ENCODE measurements around the gene SNX10.
"Not testable (repeated sequence)": the region's sequence is repeated elsewhere in the genome, so short reads cannot be mapped to it uniquely, and the experiment has no call there.

The SNX10 gene

DNA sequence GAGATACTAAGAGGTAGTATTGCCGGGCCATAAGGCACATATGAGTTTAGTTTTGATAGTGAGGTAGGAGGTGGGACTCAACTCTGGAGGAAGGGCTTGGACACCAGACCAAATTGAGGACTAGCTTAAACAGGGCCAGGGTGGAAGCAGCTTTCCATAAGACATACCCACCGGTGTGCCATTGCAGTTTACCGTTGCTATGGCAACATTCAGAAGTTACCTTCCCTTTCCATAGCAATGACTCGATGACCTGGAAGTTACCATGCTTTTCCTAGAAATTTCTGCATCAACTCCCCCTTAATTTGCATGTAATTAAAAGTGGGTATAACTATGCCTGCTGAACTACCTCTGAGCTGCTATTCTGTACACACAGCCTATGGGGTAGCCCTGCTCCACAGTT lies 10.9 kb upstream of the SNX10 start:
- Histone ChIP-seq H3K18ac (ENCODE audit: low read length) (no peak overlapping the region), H2BK15ac (replicated peaks; ENCODE audit: low read depth) (no peak overlapping the region), H3K23ac (ENCODE audit: low read length) (no peak overlapping the region), H3K27me3 (ENCODE audit: insufficient read depth, low read length, poor library complexity) (no peaks in the 10 kb centered on the region), H4K5ac (ENCODE audit: low read length) (no peak overlapping the region), H3K4me2 (ENCODE audit: low read length) (no peak overlapping the region), H4K8ac (ENCODE audit: low read depth, low read length) (no peak overlapping the region), H2BK120ac (ENCODE audit: low read depth, low read length) (no peak overlapping the region), H3K4me3 (ENCODE audit: low read length) (no peak overlapping the region), H3K79me2 (ENCODE audit: control insufficient read depth, insufficient read depth, low read length) (no peaks in the 10 kb centered on the region), H3K79me1 (ENCODE audit: low read length) (no peaks in the 10 kb centered on the region), H3K4ac (ENCODE audit: low read depth, low read length) (no peak overlapping the region), H3K9ac (ENCODE audit: low read length) (no peak overlapping the region), H2AK5ac (ENCODE audit: low read length) (no peak overlapping the region), H3K27ac (ENCODE audit: low read depth, low read length) (no peak overlapping the region), H2BK5ac (ENCODE audit: low read length) (no peak overlapping the region), H3K56ac (ENCODE audit: low read length) (no peak overlapping the region), H3K36me3 (ENCODE audit: control insufficient read depth, insufficient read depth, low read length) (no peaks in the 10 kb centered on the region), H3K4me1 (ENCODE audit: control insufficient read depth, low read depth, low read length) (no peaks in the 10 kb centered on the region)
- no CpG with 5 or more reads among the region's 4 CpGs for WGBS (ENCODE audit: extremely low coverage, insufficient coverage, low lambda C conversion rate)
- peak; percentile 23 for DNase-seq

DNA sequence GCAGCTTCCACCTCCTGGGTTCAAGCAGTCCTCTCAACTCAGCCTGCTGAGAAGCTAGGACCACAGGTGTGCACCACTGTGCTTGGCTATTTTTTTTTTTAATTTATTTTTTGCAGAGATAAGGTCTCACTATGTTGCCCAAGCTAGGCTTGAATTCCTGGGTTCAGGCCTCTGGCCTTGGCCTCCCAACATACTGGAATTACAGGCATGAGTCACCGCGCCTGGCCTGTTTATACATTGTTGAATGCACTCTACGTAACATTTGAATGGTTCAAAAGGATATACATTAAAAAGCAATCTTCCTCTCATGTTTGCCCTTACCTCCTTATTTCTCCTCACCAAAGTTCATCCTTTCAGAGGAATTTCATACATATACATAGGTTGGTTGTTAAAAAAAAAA lies 7.2 kb upstream of the SNX10 start:
- no CpG with 5 or more reads among the region's 3 CpGs for WGBS (ENCODE audit: extremely low coverage, insufficient coverage, low lambda C conversion rate)

DNA sequence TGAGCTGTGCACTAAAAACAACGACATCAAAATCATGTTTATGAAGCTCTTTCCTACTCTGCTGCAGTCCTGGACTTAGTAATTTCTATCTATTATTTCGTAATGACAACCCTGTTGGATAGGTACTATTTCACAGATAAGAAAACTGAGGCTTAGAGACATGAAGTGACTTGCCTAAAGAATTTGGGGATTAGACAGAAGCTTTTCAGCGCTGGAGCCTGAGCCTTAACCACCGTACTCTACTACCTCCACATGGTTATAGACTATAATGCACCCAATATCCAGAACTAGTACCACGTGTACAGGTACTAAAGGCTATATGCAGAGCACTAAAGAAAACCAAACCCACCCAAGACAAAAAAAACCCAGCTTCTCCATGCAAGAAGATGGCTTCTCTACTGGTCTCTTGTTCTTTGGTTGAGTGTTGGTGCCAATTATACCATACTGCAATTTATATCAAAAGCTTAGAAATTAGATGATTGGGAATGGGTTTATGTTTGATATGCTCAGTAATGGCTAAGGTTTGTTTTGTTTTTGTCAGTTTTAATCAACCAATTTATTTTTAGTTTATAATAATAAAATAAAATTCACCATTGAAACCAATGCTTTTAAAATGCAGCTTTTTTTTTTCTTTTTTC lies 6.5 kb upstream of the SNX10 start:
- no peak overlapping the region for H3K18ac ChIP-seq (ENCODE audit: low read length)
- no peak overlapping the region for H3K4me3 ChIP-seq (ENCODE audit: low read length)
- H4K8ac ChIP-seq (ENCODE audit: low read depth, low read length): no peak overlapping the region
- H2AK5ac ChIP-seq (ENCODE audit: low read length): no peak overlapping the region
- no peak overlapping the region for H3K27ac ChIP-seq (ENCODE audit: low read depth, low read length)
- H3K4me2 ChIP-seq (ENCODE audit: low read length): no peak overlapping the region
- no peak overlapping the region for H2BK5ac ChIP-seq (ENCODE audit: low read length)
- H3K23ac ChIP-seq (ENCODE audit: low read length): no peak overlapping the region
- H3K36me3 ChIP-seq (ENCODE audit: control insufficient read depth, insufficient read depth, low read length): no peaks in the 10 kb centered on the region
- H3K56ac ChIP-seq (ENCODE audit: low read length): no peak overlapping the region
- no peak overlapping the region for H3K9ac ChIP-seq (ENCODE audit: low read length)
- no peak overlapping the region for H4K5ac ChIP-seq (ENCODE audit: low read length)
- no peak overlapping the region for H3K4ac ChIP-seq (ENCODE audit: low read depth, low read length)
- no peak overlapping the region for H2BK120ac ChIP-seq (ENCODE audit: low read depth, low read length)
- DNase-seq: peak; percentile 25
- no peaks in the 10 kb centered on the region for H3K79me2 ChIP-seq (ENCODE audit: control insufficient read depth, insufficient read depth, low read length)
- H3K79me1 ChIP-seq (ENCODE audit: low read length): no peaks in the 10 kb centered on the region
- no peaks in the 10 kb centered on the region for H3K27me3 ChIP-seq (ENCODE audit: insufficient read depth, low read length, poor library complexity)
- H3K4me1 ChIP-seq (ENCODE audit: control insufficient read depth, low read depth, low read length): no peaks in the 10 kb centered on the region
- no peak overlapping the region for H2BK15ac ChIP-seq (replicated peaks; ENCODE audit: low read depth)
- no CpG with 5 or more reads among the region's 5 CpGs for whole genome bisulfite sequencing (ENCODE audit: extremely low coverage, insufficient coverage, low lambda C conversion rate)

More for the DNA sequence above, 7.2 kb upstream of the SNX10 start:
- no peak overlapping the region for H4K8ac ChIP-seq (ENCODE audit: low read depth, low read length)
- no peak overlapping the region for H2BK120ac ChIP-seq (ENCODE audit: low read depth, low read length)
- no peak overlapping the region for H4K5ac ChIP-seq (ENCODE audit: low read length)
- no peaks in the 10 kb centered on the region for H3K27me3 ChIP-seq (ENCODE audit: insufficient read depth, low read length, poor library complexity)
- H3K4me1 ChIP-seq (ENCODE audit: control insufficient read depth, low read depth, low read length): no peaks in the 10 kb centered on the region
- H3K9ac ChIP-seq (ENCODE audit: low read length): no peak overlapping the region
- H3K23ac ChIP-seq (ENCODE audit: low read length): no peak overlapping the region
- H2BK15ac ChIP-seq (replicated peaks; ENCODE audit: low read depth): no peak overlapping the region
- H2BK5ac ChIP-seq (ENCODE audit: low read length): no peak overlapping the region
- H3K4me3 ChIP-seq (ENCODE audit: low read length): no peak overlapping the region
- H3K79me1 ChIP-seq (ENCODE audit: low read length): no peaks in the 10 kb centered on the region
- H3K27ac ChIP-seq (ENCODE audit: low read depth, low read length): no peak overlapping the region
- H3K4ac ChIP-seq (ENCODE audit: low read depth, low read length): no peak overlapping the region
- H3K4me2 ChIP-seq (ENCODE audit: low read length): no peak overlapping the region
- no peak overlapping the region for H2AK5ac ChIP-seq (ENCODE audit: low read length)
- no peak for DNase-seq
- H3K79me2 ChIP-seq (ENCODE audit: control insufficient read depth, insufficient read depth, low read length): no peaks in the 10 kb centered on the region
- H3K36me3 ChIP-seq (ENCODE audit: control insufficient read depth, insufficient read depth, low read length): no peaks in the 10 kb centered on the region
- no peak overlapping the region for H3K56ac ChIP-seq (ENCODE audit: low read length)
- no peak overlapping the region for H3K18ac ChIP-seq (ENCODE audit: low read length)

DNA sequence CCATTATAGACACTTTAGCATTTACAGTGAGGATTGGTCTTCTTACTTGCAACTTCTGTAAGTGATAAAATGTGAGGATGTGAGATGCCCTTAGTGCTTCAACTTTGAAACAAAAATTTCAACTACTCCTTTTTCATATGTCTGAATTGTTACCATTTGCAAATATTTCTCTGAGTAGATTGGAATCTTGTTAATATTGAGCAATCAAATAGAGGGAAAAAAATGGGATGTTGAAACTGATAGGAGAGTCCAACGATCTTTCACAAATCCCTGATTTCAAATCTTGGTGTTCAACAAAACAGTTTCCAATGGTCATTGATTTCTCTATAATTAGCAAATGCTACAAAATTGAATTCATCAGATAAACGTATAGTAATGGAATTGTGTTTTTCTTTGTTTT lies 5.5 kb upstream of the SNX10 start:
- Histone ChIP-seq H3K18ac (ENCODE audit: low read length) (no peak overlapping the region), H3K79me2 (ENCODE audit: control insufficient read depth, insufficient read depth, low read length) (no peaks in the 10 kb centered on the region), H3K4me1 (ENCODE audit: control insufficient read depth, low read depth, low read length) (no peaks in the 10 kb centered on the region), H3K79me1 (ENCODE audit: low read length) (no peaks in the 10 kb centered on the region), H3K27ac (ENCODE audit: low read depth, low read length) (no peak overlapping the region), H2BK120ac (ENCODE audit: low read depth, low read length) (no peak overlapping the region), H3K4me3 (ENCODE audit: low read length) (no peak overlapping the region), H3K4ac (ENCODE audit: low read depth, low read length) (no peak overlapping the region), H2BK15ac (replicated peaks; ENCODE audit: low read depth) (no peak overlapping the region), H3K23ac (ENCODE audit: low read length) (no peak overlapping the region), H2BK5ac (ENCODE audit: low read length) (no peak overlapping the region), H3K56ac (ENCODE audit: low read length) (no peak overlapping the region), H3K9ac (ENCODE audit: low read length) (no peak overlapping the region), H4K5ac (ENCODE audit: low read length) (no peak overlapping the region), H3K27me3 (ENCODE audit: insufficient read depth, low read length, poor library complexity) (no peaks in the 10 kb centered on the region), H3K4me2 (ENCODE audit: low read length) (no peak overlapping the region), H4K8ac (ENCODE audit: low read depth, low read length) (no peak overlapping the region), H3K36me3 (ENCODE audit: control insufficient read depth, insufficient read depth, low read length) (no peaks in the 10 kb centered on the region), H2AK5ac (ENCODE audit: low read length) (no peak overlapping the region)
- DNase-seq: no peak
- WGBS (ENCODE audit: extremely low coverage, insufficient coverage, low lambda C conversion rate): no CpG with 5 or more reads among the region's 2 CpGs

DNA sequence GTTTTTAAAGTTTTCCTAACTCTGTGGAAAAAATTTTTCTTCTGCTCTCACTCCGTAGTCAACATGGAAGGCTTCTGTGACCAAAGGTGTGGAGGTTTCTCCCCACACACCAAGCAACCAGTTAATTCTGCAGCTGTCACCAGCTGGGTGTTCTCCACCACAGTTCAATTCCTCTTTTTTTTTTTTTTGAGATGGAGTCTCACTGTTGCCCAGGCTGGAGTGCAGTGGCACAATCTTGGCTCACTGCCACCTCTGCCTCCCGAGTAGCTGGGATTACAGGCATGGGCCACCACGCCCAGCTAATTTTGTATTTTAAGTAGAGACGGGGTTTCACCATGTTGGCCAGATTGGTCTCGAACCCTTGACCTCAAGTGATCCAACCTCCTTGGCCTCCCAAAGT lies 3.5 kb upstream of the SNX10 start:
- H2BK5ac ChIP-seq (ENCODE audit: low read length); H3K18ac ChIP-seq (ENCODE audit: low read length); H3K27me3 ChIP-seq (ENCODE audit: insufficient read depth, low read length, poor library complexity); H2BK120ac ChIP-seq (ENCODE audit: low read depth, low read length); H4K8ac ChIP-seq (ENCODE audit: low read depth, low read length); H3K4me2 ChIP-seq (ENCODE audit: low read length); H3K4ac ChIP-seq (ENCODE audit: low read depth, low read length); H4K5ac ChIP-seq (ENCODE audit: low read length); H3K36me3 ChIP-seq (ENCODE audit: control insufficient read depth, insufficient read depth, low read length); DNase-seq; H2AK5ac ChIP-seq (ENCODE audit: low read length); H3K4me3 ChIP-seq (ENCODE audit: low read length); H3K27ac ChIP-seq (ENCODE audit: low read depth, low read length); H3K56ac ChIP-seq (ENCODE audit: low read length); H3K4me1 ChIP-seq (ENCODE audit: control insufficient read depth, low read depth, low read length); H3K23ac ChIP-seq (ENCODE audit: low read length); H3K79me2 ChIP-seq (ENCODE audit: control insufficient read depth, insufficient read depth, low read length); H2BK15ac ChIP-seq (replicated peaks; ENCODE audit: low read depth); H3K9ac ChIP-seq (ENCODE audit: low read length); H3K79me1 ChIP-seq (ENCODE audit: low read length): not testable (repeated sequence)
- WGBS (ENCODE audit: extremely low coverage, insufficient coverage, low lambda C conversion rate): no CpG with 5 or more reads among the region's 5 CpGs

DNA sequence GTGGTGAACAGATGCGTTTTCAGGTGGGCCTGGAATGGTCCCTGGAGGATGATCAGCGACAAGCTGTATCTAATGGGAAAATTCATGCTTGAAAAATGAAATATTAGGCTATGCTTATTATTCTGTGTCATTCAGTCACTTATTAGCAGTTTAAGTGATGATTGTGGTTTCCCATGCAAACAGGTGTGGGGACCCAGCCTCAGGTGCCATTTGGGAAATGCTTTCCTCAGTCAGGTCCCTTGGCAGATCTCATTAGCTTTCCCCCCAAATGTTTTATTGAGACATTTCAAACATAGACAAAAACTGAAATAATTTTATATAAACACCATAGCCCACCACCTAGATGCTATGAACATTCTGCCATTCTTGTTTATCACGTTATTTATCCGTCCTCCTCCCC lies 411 bp upstream of the SNX10 start:
- H3K79me2 ChIP-seq (ENCODE audit: control insufficient read depth, insufficient read depth, low read length): no peaks in the 10 kb centered on the region
- H4K8ac ChIP-seq (ENCODE audit: low read depth, low read length): no peak overlapping the region
- peak overlapping the region; percentile 83 for H3K9ac ChIP-seq (ENCODE audit: low read length)
- DNase-seq: no peak
- H3K23ac ChIP-seq (ENCODE audit: low read length): no peak overlapping the region
- H2AK5ac ChIP-seq (ENCODE audit: low read length): no peak overlapping the region
- H3K79me1 ChIP-seq (ENCODE audit: low read length): no peaks in the 10 kb centered on the region
- H3K18ac ChIP-seq (ENCODE audit: low read length): no peak overlapping the region
- H4K5ac ChIP-seq (ENCODE audit: low read length): no peak overlapping the region
- no peak overlapping the region for H2BK120ac ChIP-seq (ENCODE audit: low read depth, low read length)
- H3K36me3 ChIP-seq (ENCODE audit: control insufficient read depth, insufficient read depth, low read length): no peaks in the 10 kb centered on the region
- H3K27ac ChIP-seq (ENCODE audit: low read depth, low read length): no peak overlapping the region
- peak overlapping the region; percentile 52 for H3K4me2 ChIP-seq (ENCODE audit: low read length)
- H2BK5ac ChIP-seq (ENCODE audit: low read length): no peak overlapping the region
- no peak overlapping the region for H3K4me3 ChIP-seq (ENCODE audit: low read length)
- no peaks in the 10 kb centered on the region for H3K4me1 ChIP-seq (ENCODE audit: control insufficient read depth, low read depth, low read length)
- no CpG with 5 or more reads among the region's 4 CpGs for WGBS (ENCODE audit: extremely low coverage, insufficient coverage, low lambda C conversion rate)
- H2BK15ac ChIP-seq (replicated peaks; ENCODE audit: low read depth): no peak overlapping the region
- no peaks in the 10 kb centered on the region for H3K27me3 ChIP-seq (ENCODE audit: insufficient read depth, low read length, poor library complexity)
- peak overlapping the region; percentile 86 for H3K56ac ChIP-seq (ENCODE audit: low read length)
- H3K4ac ChIP-seq (ENCODE audit: low read depth, low read length): no peak overlapping the region
